HEK293 (cell line): ENCODE results near the gene CALHM3.

ENCODE experiments used
- BCL11B ChIP-seq: fragments of 450-650 bp; formaldehyde crosslinking; IDR thresholded peaks from 2 replicates; pipeline ENCODE4 v1.5.1; 2016; ENCODE audit warnings: low read depth, missing biosample characterization, missing genetic modification characterization
- ELK4 ChIP-seq: IDR thresholded peaks from 2 replicates; pipeline ENCODE4 v1.6.1; 2011; ENCODE audit warnings: mild to moderate bottlenecking, low read depth, low read length, borderline replicate concordance
- GLIS2 ChIP-seq: fragments of 450-650 bp; formaldehyde crosslinking; IDR thresholded peaks from 2 replicates; pipeline ENCODE4 v1.5.1; 2016; ENCODE audit warnings: missing biosample characterization, missing genetic modification characterization
- INSM2 ChIP-seq: fragments of 450-650 bp; formaldehyde crosslinking; IDR thresholded peaks from 2 replicates; pipeline ENCODE4 v1.5.1; 2016; ENCODE audit warnings: missing biosample characterization, missing genetic modification characterization
- OSR2 ChIP-seq: fragments of 450-650 bp; formaldehyde crosslinking; IDR thresholded peaks from 2 replicates; pipeline ENCODE4 v1.5.1; 2016; ENCODE audit warnings: missing biosample characterization, missing genetic modification characterization
- REPIN1 ChIP-seq: fragments of 450-650 bp; formaldehyde crosslinking; IDR thresholded peaks from 2 replicates; pipeline ENCODE4 v1.5.1; 2017; ENCODE audit warnings: missing biosample characterization, missing genetic modification characterization, low read depth
- SETDB1 ChIP-seq: IDR thresholded peaks from one replicate; pipeline ENCODE4 v1.6.1; 2017; ENCODE audit warnings: mild to moderate bottlenecking, low read length, moderate library complexity, mixed read lengths; ENCODE audit not compliant: insufficient read length
- SP2 ChIP-seq: fragments of 450-650 bp; formaldehyde crosslinking; IDR thresholded peaks from 2 replicates; pipeline ENCODE4 v1.5.1; 2016; ENCODE audit warnings: missing biosample characterization, missing genetic modification characterization
- ZBTB17 ChIP-seq: fragments of 450-650 bp; formaldehyde crosslinking; IDR thresholded peaks from 2 replicates; pipeline ENCODE4 v1.5.1; 2016; ENCODE audit warnings: missing biosample characterization, missing genetic modification characterization
- ZEB2 ChIP-seq: fragments of 450-650 bp; formaldehyde crosslinking; IDR thresholded peaks from 2 replicates; pipeline ENCODE4 v1.5.1; 2016; ENCODE audit warnings: missing biosample characterization, missing genetic modification characterization
- ZFP69B ChIP-seq: fragments of 450-650 bp; formaldehyde crosslinking; IDR thresholded peaks from 2 replicates; pipeline ENCODE4 v1.5.1; 2016; ENCODE audit warnings: missing biosample characterization, missing genetic modification characterization
- ZNF121 ChIP-seq: fragments of 450-650 bp; formaldehyde crosslinking; IDR thresholded peaks from 2 replicates; pipeline ENCODE4 v1.5.1; 2016; ENCODE audit warnings: missing biosample characterization, missing genetic modification characterization
- ZNF175 ChIP-seq: fragments of 450-650 bp; formaldehyde crosslinking; IDR thresholded peaks from 2 replicates; pipeline ENCODE4 v1.5.1; 2016; ENCODE audit warnings: missing biosample characterization, missing genetic modification characterization
- ZNF2 ChIP-seq: fragments of 450-650 bp; formaldehyde crosslinking; IDR thresholded peaks from 2 replicates; pipeline ENCODE4 v1.5.1; 2016; ENCODE audit warnings: missing biosample characterization, missing genetic modification characterization
- ZNF248 ChIP-seq: fragments of 450-650 bp; formaldehyde crosslinking; IDR thresholded peaks from 2 replicates; pipeline ENCODE4 v1.5.1; 2017; ENCODE audit warnings: missing biosample characterization, missing genetic modification characterization
- ZNF324 ChIP-seq: fragments of 450-650 bp; formaldehyde crosslinking; IDR thresholded peaks from 2 replicates; pipeline ENCODE4 v1.5.1; 2016; ENCODE audit warnings: missing biosample characterization, missing genetic modification characterization
- ZNF366 ChIP-seq: fragments of 450-650 bp; formaldehyde crosslinking; conservative IDR thresholded peaks from 2 replicates; pipeline ENCODE4 v1.5.1; 2016; ENCODE audit warnings: missing biosample characterization, missing genetic modification characterization
- ZNF391 ChIP-seq: fragments of 450-650 bp; formaldehyde crosslinking; IDR thresholded peaks from 2 replicates; pipeline ENCODE4 v1.5.1; 2016; ENCODE audit warnings: low read depth, missing biosample characterization, missing genetic modification characterization, borderline replicate concordance
- ZNF398 ChIP-seq: fragments of 450-650 bp; formaldehyde crosslinking; IDR thresholded peaks from 2 replicates; pipeline ENCODE4 v1.5.1; 2017; ENCODE audit warnings: missing biosample characterization, missing genetic modification characterization
- ZNF433 ChIP-seq: fragments of 450-650 bp; formaldehyde crosslinking; IDR thresholded peaks from 2 replicates; pipeline ENCODE4 v1.5.1; 2016; ENCODE audit warnings: missing biosample characterization, missing genetic modification characterization, low read depth
- ZNF558 ChIP-seq: fragments of 450-650 bp; formaldehyde crosslinking; IDR thresholded peaks from 2 replicates; pipeline ENCODE4 v1.5.1; 2016; ENCODE audit warnings: missing biosample characterization, missing genetic modification characterization
- ZNF561 ChIP-seq: fragments of 450-650 bp; IDR thresholded peaks from 2 replicates; pipeline ENCODE4 v1.5.1; 2018; ENCODE audit warnings: missing biosample characterization, missing genetic modification characterization, borderline replicate concordance
- ZNF596 ChIP-seq: fragments of 450-650 bp; IDR thresholded peaks from 2 replicates; pipeline ENCODE4 v1.5.0; 2018; ENCODE audit warnings: missing biosample characterization, mild to moderate bottlenecking, missing genetic modification characterization, moderate library complexity
- ZNF639 ChIP-seq: fragments of 450-650 bp; formaldehyde crosslinking; IDR thresholded peaks from 2 replicates; pipeline ENCODE4 v1.5.1; 2016; ENCODE audit warnings: missing biosample characterization, missing genetic modification characterization
- ZNF658 ChIP-seq: fragments of 450-650 bp; formaldehyde crosslinking; IDR thresholded peaks from 2 replicates; pipeline ENCODE4; 2016; ENCODE audit warnings: missing biosample characterization, missing genetic modification characterization
- ZNF660 ChIP-seq: fragments of 450-650 bp; IDR thresholded peaks from 2 replicates; pipeline ENCODE4 v1.5.1; 2018; ENCODE audit warnings: missing biosample characterization, mild to moderate bottlenecking, missing genetic modification characterization
- ZNF692 ChIP-seq: fragments of 450-650 bp; formaldehyde crosslinking; IDR thresholded peaks from 2 replicates; pipeline ENCODE4 v1.5.1; 2016; ENCODE audit warnings: missing biosample characterization, missing genetic modification characterization
- ZNF704 ChIP-seq: fragments of 450-650 bp; formaldehyde crosslinking; IDR thresholded peaks from 2 replicates; pipeline ENCODE4 v1.5.1; 2016; ENCODE audit warnings: missing biosample characterization, missing genetic modification characterization
- ZNF837 ChIP-seq: fragments of 450-650 bp; formaldehyde crosslinking; IDR thresholded peaks from 2 replicates; pipeline ENCODE4 v1.5.1; 2016; ENCODE audit warnings: missing biosample characterization, missing genetic modification characterization
- ZNF843 ChIP-seq: fragments of 450-650 bp; formaldehyde crosslinking; IDR thresholded peaks from 2 replicates; pipeline ENCODE4 v1.5.1; 2016; ENCODE audit warnings: missing biosample characterization, missing genetic modification characterization
- ZSCAN4 ChIP-seq: fragments of 450-650 bp; formaldehyde crosslinking; IDR thresholded peaks from 2 replicates; pipeline ENCODE4 v1.5.1; 2017; ENCODE audit warnings: missing biosample characterization, missing genetic modification characterization

CALHM3 gene

GRCh38 chr10:103504181-103504783, 25.2 kb upstream of the CALHM3 start (continued):
- TF ChIP-seq ZNF398: peak; percentile 89
- TF ChIP-seq ZFP69B (tag by site-specific recombination): peak; percentile 52; the same call in 1 of the 2 replicates
- 0 out of 2 replicates have a peak, but pooled peaks have one; percentile 34 for TF ChIP-seq ZNF596 (tag by site-specific recombination)
- peak; percentile 52; the same call in 1 of the 2 replicates for TF ChIP-seq ZNF558 (tag by site-specific recombination)
- peak; percentile 89 for TF ChIP-seq ZNF660 (tag by site-specific recombination)
- TF ChIP-seq ZEB2 (tag by site-specific recombination): peak; percentile 76
- peak; percentile 74; the same call in 1 of the 2 replicates for TF ChIP-seq OSR2 (tag by site-specific recombination)
- TF ChIP-seq ZNF248 (tag by site-specific recombination): no peak
- TF ChIP-seq ZSCAN4 (tag by site-specific recombination): peak; percentile 91
- TF ChIP-seq ZNF843 (tag by site-specific recombination): 0 out of 2 replicates have a peak, but pooled peaks have one; percentile 44
- TF ChIP-seq ZNF704: no peak
- peak; percentile 36 for TF ChIP-seq SP2 (tag by site-specific recombination)
- peak; percentile 76; the same call in 1 of the 2 replicates for TF ChIP-seq ZNF324 (tag by site-specific recombination)
- TF ChIP-seq ZNF175 (tag by site-specific recombination): no peak
- no peak for TF ChIP-seq SETDB1
- TF ChIP-seq BCL11B (tag by site-specific recombination): no peak
- TF ChIP-seq ZNF658 (tag by site-specific recombination): no peak
- no peak for TF ChIP-seq ELK4
- TF ChIP-seq ZBTB17 (tag by site-specific recombination): peak; percentile 55
- peak; percentile 58; the same call in 1 of the 2 replicates for TF ChIP-seq ZNF692 (tag by site-specific recombination)
- no peak for TF ChIP-seq ZNF433 (tag by site-specific recombination)
- TF ChIP-seq GLIS2: peak; percentile 38
- TF ChIP-seq INSM2: peak; percentile 88
- no peak for TF ChIP-seq ZNF121 (tag by site-specific recombination)
- peak; percentile 79 for TF ChIP-seq ZNF639
- TF ChIP-seq ZNF366 (tag by site-specific recombination): peak; percentile 88
- no peak for TF ChIP-seq REPIN1
- TF ChIP-seq ZNF837 (tag by site-specific recombination): no peak
- peak; percentile 46; the same call in 1 of the 2 replicates for TF ChIP-seq ZNF2 (tag by site-specific recombination)
- TF ChIP-seq ZNF561 (tag by site-specific recombination): 0 out of 2 replicates have a peak, but pooled peaks have one; percentile 29
- no peak for TF ChIP-seq ZNF391 (tag by site-specific recombination)
